TTC549 (cell line): Measurements from ENCODE around the gene CDHR5.

Source experiments
- FAIRE-seq: peaks from 2 replicates; lab custom pipeline; 2012; peaks lifted over from hg19 to GRCh38; lab: Jason Lieb, UNC

Gene CDHR5

DNA sequence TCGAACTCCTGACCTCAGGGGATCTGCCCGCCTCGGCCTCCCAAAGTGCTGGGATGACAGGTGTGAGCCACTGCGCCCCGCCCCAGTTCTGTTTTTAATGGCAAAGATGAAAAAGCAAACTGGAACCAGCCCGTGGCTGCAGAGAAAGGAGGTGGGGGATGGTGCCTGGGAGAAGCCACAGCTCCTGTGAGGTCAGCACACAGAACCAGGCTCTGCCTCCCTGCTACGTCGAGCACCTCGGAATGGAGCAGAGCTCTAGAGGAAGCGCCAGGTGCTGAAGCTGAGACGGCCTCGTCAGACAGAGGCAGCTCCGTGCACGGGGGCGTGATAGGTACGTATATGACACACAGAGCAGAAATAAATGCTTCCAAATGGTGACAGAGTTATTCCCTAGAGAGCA, 20.8 kb upstream of the CDHR5 start:
- no peak for FAIRE-seq

- FAIRE-seq, result no peak
These were observed 19.3 kb upstream of the CDHR5 start for GRCh38 chr11:643849-644738.

DNA sequence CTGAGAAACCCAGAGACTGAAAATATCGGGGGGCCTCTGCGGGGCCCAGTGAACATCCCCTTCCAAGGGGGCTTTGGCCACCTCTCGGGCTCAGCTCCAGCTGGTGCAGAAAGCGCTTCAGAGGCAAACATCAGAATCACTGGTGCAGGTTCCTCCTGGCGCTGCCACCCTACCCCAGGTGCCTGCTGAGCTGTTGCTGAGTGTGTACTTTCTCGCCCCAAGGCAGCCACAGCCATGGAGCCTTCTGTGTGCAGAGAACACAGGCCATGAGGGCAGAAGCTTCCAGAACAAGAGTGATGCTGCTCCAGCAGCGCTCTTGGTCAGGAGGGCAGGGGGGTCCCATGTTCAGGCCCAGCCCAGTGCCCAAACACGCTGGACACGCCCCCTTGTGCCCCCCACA, 18.6 kb upstream of the CDHR5 start:
- FAIRE-seq, result no peak

DNA sequence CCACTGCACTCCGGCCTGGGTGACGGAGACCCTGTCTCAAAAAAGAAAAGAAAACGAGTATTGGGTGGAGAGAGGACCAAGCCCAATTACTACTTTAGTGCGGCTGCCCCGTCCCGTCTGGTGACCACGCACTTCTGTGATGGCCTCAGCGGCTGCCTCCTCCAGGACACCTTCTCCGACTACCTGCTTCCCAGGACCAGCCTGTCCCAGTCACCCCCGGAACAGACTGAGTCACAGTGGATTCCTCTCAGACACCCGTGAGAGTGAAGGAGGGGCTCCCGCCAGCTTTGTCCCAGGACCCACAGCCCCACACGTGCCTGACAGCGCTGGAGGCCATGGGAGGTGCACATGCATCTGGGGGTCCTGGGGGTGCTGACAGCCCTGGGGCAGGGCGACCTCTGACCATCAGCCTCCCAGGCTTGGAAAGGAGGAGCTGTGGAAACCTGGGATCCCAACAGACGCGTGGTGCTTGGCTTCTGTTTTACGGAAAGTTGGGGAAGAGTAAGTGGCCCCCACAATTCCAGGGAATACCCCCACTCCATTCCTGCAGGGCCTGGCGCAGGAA, 17.1 kb upstream of the CDHR5 start:
- no peak for FAIRE-seq

GRCh38 chr11:640021-640706, 15.4 kb upstream of the CDHR5 start:
- no peak for FAIRE-seq

- no peak for FAIRE-seq
These were observed 14.7 kb upstream of the CDHR5 start for GRCh38 chr11:639332-639955.

- no peak for FAIRE-seq
These were observed 14.0 kb upstream of the CDHR5 start for GRCh38 chr11:638631-639331.

GRCh38 chr11:637593-638521, 13.1 kb upstream of the CDHR5 start:
- FAIRE-seq, result no peak

DNA sequence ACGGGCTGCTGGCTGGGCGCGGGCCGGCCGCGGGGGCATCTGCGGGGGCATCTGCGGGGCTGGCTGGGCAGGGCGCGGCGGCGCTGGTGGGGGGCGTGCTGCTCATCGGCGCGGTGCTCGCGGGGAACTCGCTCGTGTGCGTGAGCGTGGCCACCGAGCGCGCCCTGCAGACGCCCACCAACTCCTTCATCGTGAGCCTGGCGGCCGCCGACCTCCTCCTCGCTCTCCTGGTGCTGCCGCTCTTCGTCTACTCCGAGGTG, 12.5 kb upstream of the CDHR5 start:
- no peak for FAIRE-seq

GRCh38 chr11:636511-637332, 12.0 kb upstream of the CDHR5 start, which contains the start of gene DRD4:
Gene DRD4 (plus strand): TSS chr11:637269. CDS start chr11:637305, 36 bp downstream.
- FAIRE-seq, result no peak

DNA sequence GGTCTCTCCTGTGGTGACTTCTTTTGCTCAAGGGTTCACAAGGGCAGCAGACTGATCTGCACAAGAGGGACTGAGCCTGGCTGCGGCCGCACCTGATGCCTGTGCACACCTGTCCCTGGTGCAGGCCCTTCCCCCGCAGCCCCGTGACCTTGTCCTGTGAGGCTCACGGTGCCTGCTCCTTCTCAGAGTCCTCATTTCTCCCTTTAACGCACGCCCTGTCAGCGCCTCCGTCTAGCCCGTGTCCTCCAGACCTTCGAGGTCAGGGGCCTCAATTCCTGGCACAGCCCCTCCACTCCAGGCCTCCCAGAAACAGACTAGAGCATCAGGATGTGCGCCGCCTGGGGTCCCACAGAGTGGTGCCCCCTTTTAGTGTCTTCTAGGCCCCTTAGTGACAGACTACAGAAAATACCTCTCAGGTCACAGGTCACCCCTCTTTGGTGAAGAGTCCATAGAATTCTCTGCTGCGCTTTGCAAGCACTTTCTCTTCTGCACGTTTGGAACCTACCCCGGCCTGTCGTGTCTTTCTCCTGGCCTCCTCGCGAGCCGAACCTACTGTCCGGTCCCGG, 11.3 kb upstream of the CDHR5 start:
- no peak for FAIRE-seq

GRCh38 chr11:630871-631270, 6.1 kb upstream of the CDHR5 start:
- no peak for FAIRE-seq

DNA sequence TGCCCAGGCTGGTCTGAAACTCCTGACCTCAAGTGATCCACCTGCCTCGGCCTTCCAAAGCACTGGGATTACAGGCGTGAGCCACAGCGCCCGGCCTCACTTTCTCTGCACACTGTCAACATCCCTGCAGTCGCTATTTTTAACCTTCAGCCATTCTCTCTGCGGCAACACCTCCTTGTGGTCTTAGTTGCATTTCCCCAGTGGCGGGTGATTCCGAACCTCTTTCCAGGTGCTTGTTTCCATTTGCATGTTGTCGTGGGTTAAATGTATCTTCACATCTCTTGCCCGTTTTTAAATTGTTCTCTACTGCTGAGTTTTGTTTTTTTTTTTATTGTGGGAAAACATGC, 4.5 kb upstream of the CDHR5 start:
- FAIRE-seq, result no peak

DNA sequence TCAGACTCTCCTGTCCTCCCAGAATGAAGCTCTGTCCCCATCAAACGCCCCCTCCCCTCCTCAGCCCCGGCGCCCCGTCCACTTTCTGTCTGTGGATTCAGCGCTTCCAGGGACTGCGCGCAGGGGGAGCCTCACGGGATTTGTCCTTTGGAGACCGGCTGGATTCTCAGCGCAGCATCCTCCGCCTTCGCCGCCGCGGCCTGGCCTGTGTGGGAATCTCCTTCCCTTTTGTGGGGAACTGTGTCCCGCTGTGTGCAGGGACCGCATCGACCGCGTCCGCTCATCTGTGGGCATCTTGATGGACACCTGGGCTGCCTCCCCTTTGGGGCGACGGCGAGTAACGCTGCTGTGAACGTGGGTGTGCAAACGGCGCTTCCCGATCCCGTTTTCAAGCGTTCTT, 3.3 kb upstream of the CDHR5 start:
- FAIRE-seq, result no peak

- FAIRE-seq, result no peak
These were observed 2.5 kb upstream of the CDHR5 start for GRCh38 chr11:627308-627576.

- no peak for FAIRE-seq
These were observed 1.9 kb upstream of the CDHR5 start, which contains the start of gene SCT for GRCh38 chr11:626475-627307. Gene SCT (minus strand): TSS chr11:627181. CDS start chr11:627143, 38 bp downstream.

GRCh38 chr11:625636-626268, 997 bp upstream of the CDHR5 start:
- no peak for FAIRE-seq

GRCh38 chr11:623999-624704, 603 bp downstream of the CDHR5 start:
- no peak for FAIRE-seq
